KMS-11 (cell line): ENCODE results near the gene CAV1.
"Not testable (repeated sequence)": the region's sequence is repeated elsewhere in the genome, so short reads cannot be mapped to it uniquely, and the experiment has no call there.

Experiments
- H2AFZ ChIP-seq: fragments of 200-600 bp; sonication (generic); 2 replicates; pipeline ENCODE4 v1.6.1; 2016; ENCODE audit warnings: antibody characterized with exemption, mixed run types, low read depth
- H3K27ac ChIP-seq: fragments of 200-600 bp; sonication (generic); 2 replicates; pipeline ENCODE4 v1.6.1; 2016; ENCODE audit warnings: mild to moderate bottlenecking, mixed run types
- H3K27me3 ChIP-seq: fragments of 200-600 bp; sonication (generic); 2 replicates; pipeline ENCODE4 v1.6.1; 2017; ENCODE audit warnings: mild to moderate bottlenecking, low read depth, mixed run types, moderate library complexity; ENCODE audit not compliant: insufficient read depth
- H3K36me3 ChIP-seq: fragments of 200-600 bp; sonication (generic); 2 replicates; pipeline ENCODE4 v1.6.1; 2017; ENCODE audit warnings: mild to moderate bottlenecking, mixed run types; ENCODE audit not compliant: insufficient read depth
- H3K4me1 ChIP-seq: fragments of 200-600 bp; sonication (generic); 2 replicates; pipeline ENCODE4 v1.6.1; 2016; ENCODE audit warnings: mild to moderate bottlenecking, low read depth, mixed run types; ENCODE audit not compliant: poor library complexity, severe bottlenecking
- H3K4me2 ChIP-seq: fragments of 200-600 bp; sonication (generic); 2 replicates; pipeline ENCODE4 v1.7.0; 2016; ENCODE audit warnings: mild to moderate bottlenecking, mixed run types
- H3K4me3 ChIP-seq: fragments of 200-600 bp; sonication (generic); IDR thresholded peaks from 2 replicates; pipeline ENCODE4 v1.6.1; 2017; ENCODE audit warnings: low read depth, low read length, mixed read lengths; ENCODE audit not compliant: insufficient read depth
- H3K79me2 ChIP-seq: fragments of 200-600 bp; sonication (generic); 2 replicates; pipeline ENCODE4 v1.6.1; 2016; ENCODE audit warnings: low read depth, mixed run types; ENCODE audit not compliant: insufficient read depth
- H3K9ac ChIP-seq: fragments of 200-600 bp; sonication (generic); 2 replicates; pipeline ENCODE4 v1.6.1; 2016; ENCODE audit warnings: mild to moderate bottlenecking, mixed run types
- H4K20me1 ChIP-seq: fragments of 200-600 bp; sonication (generic); 2 replicates; pipeline ENCODE4 v1.6.1; 2016; ENCODE audit warnings: mild to moderate bottlenecking, mixed run types; ENCODE audit not compliant: insufficient read depth
- TF ChIP-seq, protein P1 (sequence below): fragments of 200-600 bp; sonication (generic); conservative IDR thresholded peaks from 2 replicates; pipeline ENCODE4 v1.6.1; 2017; ENCODE audit warnings: low read depth, mild to moderate bottlenecking, antibody characterized with exemption, low read length, moderate library complexity, mixed read lengths

The CAV1 gene, protein sequence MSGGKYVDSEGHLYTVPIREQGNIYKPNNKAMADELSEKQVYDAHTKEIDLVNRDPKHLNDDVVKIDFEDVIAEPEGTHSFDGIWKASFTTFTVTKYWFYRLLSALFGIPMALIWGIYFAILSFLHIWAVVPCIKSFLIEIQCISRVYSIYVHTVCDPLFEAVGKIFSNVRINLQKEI

DNA sequence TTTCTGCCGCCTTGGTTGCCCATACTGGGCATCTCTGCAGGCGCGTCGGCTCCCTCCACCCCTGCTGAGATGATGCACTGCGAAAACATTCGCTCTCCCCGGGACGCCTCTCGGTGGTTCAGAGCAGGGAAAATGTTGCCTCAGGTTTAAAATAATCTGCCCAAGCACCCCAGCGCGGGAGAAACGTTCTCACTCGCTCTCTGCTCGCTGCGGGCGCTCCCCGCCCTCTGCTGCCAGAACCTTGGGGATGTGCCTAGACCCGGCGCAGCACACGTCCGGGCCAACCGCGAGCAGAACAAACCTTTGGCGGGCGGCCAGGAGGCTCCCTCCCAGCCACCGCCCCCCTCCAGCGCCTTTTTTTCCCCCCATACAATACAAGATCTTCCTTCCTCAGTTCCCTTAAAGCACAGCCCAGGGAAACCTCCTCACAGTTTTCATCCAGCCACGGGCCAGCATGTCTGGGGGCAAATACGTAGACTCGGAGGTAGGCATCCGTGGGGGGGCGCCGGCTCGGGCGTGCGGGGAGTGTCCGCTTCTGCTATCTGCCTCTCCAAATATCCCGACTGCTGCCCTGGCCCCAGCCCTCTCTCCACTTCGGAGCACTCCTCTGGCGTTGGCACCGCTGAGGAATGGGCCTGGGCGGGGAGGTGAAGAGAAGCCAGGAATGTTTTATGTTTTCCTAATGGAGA is at the start of gene CAV1:
Gene CAV1 (plus strand): TSS at position 428 of the 689 bp plus-strand sequence. CDS start 27 bp downstream, at position 455.
- Histone ChIP-seq H2AFZ (peak within 1 kb of the TSS; percentile 98), H4K20me1 (no peaks in the 10 kb centered on the region), H3K4me3 (peak within 1 kb of the TSS; percentile 76), H3K27me3 (no peaks in the 10 kb centered on the region; the same call in 1 of the 2 replicates), H3K4me2 (peak within 1 kb of the TSS; percentile 94), H3K4me1 (peaks cover 40% of the 10 kb centered on the region), H3K79me2 (0 out of 2 replicates have a peak, but pooled peaks cover 10% of the 10 kb centered on the region), H3K27ac (peak within 1 kb of the TSS; percentile 47), H3K36me3 (no peaks in the 10 kb centered on the region), H3K9ac (peak within 1 kb of the TSS; percentile 69)
- TF ChIP-seq, protein P1, sequence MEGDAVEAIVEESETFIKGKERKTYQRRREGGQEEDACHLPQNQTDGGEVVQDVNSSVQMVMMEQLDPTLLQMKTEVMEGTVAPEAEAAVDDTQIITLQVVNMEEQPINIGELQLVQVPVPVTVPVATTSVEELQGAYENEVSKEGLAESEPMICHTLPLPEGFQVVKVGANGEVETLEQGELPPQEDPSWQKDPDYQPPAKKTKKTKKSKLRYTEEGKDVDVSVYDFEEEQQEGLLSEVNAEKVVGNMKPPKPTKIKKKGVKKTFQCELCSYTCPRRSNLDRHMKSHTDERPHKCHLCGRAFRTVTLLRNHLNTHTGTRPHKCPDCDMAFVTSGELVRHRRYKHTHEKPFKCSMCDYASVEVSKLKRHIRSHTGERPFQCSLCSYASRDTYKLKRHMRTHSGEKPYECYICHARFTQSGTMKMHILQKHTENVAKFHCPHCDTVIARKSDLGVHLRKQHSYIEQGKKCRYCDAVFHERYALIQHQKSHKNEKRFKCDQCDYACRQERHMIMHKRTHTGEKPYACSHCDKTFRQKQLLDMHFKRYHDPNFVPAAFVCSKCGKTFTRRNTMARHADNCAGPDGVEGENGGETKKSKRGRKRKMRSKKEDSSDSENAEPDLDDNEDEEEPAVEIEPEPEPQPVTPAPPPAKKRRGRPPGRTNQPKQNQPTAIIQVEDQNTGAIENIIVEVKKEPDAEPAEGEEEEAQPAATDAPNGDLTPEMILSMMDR, result no peak; the same call in 1 of the 2 replicates

DNA sequence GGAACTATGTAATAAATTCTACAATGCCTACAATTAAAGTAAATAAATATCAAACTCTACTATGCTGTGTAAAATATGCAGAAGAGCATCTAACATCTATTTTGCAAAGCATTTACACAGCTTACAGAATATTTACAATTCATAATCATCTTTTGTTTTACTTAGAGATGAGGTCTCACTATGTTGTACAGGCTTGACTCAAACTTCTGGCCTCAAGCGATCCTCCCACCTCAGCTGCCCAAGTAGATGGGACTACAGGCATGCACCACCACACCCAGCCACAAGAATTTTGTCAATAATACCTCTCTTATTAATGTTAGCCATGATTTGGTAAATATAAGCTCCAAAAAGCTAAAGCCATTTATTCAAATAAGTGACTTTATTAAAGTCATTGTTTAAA is 47.2 kb upstream of the CAV1 start:
- no peaks in the 10 kb centered on the region for H4K20me1 ChIP-seq
- H3K4me2 ChIP-seq, result no peak overlapping the region
- no peak overlapping the region for H2AFZ ChIP-seq
- H3K4me1 ChIP-seq, result no peaks in the 10 kb centered on the region
- H3K27me3 ChIP-seq, result no peaks in the 10 kb centered on the region; the same call in 1 of the 2 replicates
- no peaks in the 10 kb centered on the region for H3K79me2 ChIP-seq
- no peak overlapping the region for H3K27ac ChIP-seq
- no peaks in the 10 kb centered on the region for H3K36me3 ChIP-seq
- H3K4me3 ChIP-seq, result no peak overlapping the region
- TF ChIP-seq, protein P1, result no peak
- no peak overlapping the region; the same call in 1 of the 2 replicates for H3K9ac ChIP-seq

DNA sequence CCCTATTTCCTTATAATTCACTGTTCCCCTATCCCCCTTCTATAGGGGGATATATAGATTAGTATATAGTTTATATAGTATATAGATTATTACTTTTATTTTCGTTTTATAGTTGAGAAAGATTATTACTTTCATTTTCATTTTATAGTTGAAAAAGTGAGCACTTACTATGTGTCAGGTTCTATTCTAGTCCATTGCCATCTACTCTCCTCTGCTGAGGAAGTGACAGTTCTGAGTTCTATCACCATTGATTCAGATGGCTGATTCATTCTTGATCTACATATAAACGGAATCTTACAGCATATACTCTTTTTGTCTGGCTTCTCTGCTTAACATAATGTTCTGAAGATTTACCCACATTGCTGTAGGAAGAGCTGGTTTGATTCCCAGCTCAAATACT is 46.0 kb upstream of the CAV1 start:
- Histone ChIP-seq H3K9ac (no peak overlapping the region), H3K4me2 (no peak overlapping the region), H2AFZ (no peak overlapping the region), H3K36me3 (no peaks in the 10 kb centered on the region), H4K20me1 (no peaks in the 10 kb centered on the region), H3K27me3 (no peaks in the 10 kb centered on the region; the same call in 1 of the 2 replicates), H3K4me3 (no peak overlapping the region), H3K27ac (no peak overlapping the region), H3K79me2 (no peaks in the 10 kb centered on the region), H3K4me1 (no peaks in the 10 kb centered on the region)
- TF ChIP-seq, protein P1, result no peak

DNA sequence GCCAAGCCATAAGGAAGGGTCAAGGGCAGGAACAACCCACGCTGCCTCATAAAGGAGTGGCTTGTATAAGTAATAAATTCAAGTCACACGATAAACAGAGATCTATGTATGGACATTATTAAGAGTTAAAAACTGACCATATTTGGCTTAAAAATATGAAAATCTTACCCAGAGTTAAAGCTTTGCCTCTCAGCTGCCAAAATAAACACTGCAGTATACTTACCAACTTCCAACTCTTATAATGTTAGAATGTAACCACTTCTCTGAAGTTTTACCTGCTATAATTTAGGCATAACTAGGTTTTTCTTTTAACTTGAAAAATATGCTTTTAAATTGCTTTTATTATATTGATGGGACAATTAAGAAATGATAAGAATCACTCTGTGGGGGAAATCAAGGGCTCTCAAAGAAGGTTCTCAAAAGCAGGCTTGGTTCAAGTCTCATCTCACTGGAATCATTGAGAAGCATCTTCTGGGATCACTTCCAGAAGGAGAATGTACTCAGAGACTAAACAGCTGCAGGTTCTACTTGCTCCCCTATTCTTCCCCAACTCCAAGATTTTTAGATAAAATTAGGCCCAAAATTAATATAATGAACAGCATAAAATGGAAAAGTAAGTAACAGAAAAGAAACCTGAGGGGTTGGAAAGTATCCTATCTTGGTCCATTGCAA is 41.4 kb upstream of the CAV1 start:
- Histone ChIP-seq H3K79me2 (no peaks in the 10 kb centered on the region), H3K27me3 (no peaks in the 10 kb centered on the region), H3K36me3 (no peaks in the 10 kb centered on the region), H3K4me3 (no peak overlapping the region), H3K4me2 (no peak overlapping the region), H3K27ac (no peak overlapping the region), H4K20me1 (no peaks in the 10 kb centered on the region), H3K4me1 (no peaks in the 10 kb centered on the region), H3K9ac (no peak overlapping the region), H2AFZ (no peak overlapping the region)
- TF ChIP-seq, protein P1, result no peak

DNA sequence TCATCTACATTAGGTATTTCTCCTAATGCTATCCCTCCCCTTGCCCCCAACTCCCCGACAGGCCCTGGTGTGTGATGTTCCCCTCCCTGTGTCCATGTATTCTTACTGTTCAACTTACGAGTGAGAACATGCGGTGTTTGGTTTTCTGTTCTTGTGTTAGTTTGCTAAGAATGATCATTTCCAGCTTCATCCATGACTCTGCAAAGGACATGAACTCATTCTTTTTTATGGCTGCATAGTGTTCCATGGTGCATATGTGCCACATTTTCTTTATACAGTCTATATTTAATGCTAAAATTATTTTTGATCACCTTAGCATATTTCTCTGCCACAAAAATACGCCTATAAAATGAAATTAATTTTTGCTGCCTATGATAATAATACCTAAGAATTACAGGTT is 40.4 kb upstream of the CAV1 start:
- H3K36me3 ChIP-seq, H3K9ac ChIP-seq, H3K27me3 ChIP-seq, H3K4me3 ChIP-seq, H4K20me1 ChIP-seq, H3K27ac ChIP-seq, H3K79me2 ChIP-seq, H3K4me1 ChIP-seq, H2AFZ ChIP-seq, H3K4me2 ChIP-seq: not testable (repeated sequence)
